KMS-11 (cell line): ENCODE measurements around the gene SLC4A1AP.
A peak's percentile ranks its signal among the peaks of the same experiment; 100 is the strongest.

Experiments used
- H2AFZ ChIP-seq: fragments of 200-600 bp; sonication (generic); 2 replicates; pipeline ENCODE4 v1.6.1; 2016; ENCODE audit warnings: antibody characterized with exemption, mixed run types, low read depth
- H3K27ac ChIP-seq: fragments of 200-600 bp; sonication (generic); 2 replicates; pipeline ENCODE4 v1.6.1; 2016; ENCODE audit warnings: mild to moderate bottlenecking, mixed run types
- H3K27me3 ChIP-seq: fragments of 200-600 bp; sonication (generic); 2 replicates; pipeline ENCODE4 v1.6.1; 2017; ENCODE audit warnings: mild to moderate bottlenecking, low read depth, mixed run types, moderate library complexity; ENCODE audit not compliant: insufficient read depth
- H3K36me3 ChIP-seq: fragments of 200-600 bp; sonication (generic); 2 replicates; pipeline ENCODE4 v1.6.1; 2017; ENCODE audit warnings: mild to moderate bottlenecking, mixed run types; ENCODE audit not compliant: insufficient read depth
- H3K4me1 ChIP-seq: fragments of 200-600 bp; sonication (generic); 2 replicates; pipeline ENCODE4 v1.6.1; 2016; ENCODE audit warnings: mild to moderate bottlenecking, low read depth, mixed run types; ENCODE audit not compliant: poor library complexity, severe bottlenecking
- H3K4me2 ChIP-seq: fragments of 200-600 bp; sonication (generic); 2 replicates; pipeline ENCODE4 v1.7.0; 2016; ENCODE audit warnings: mild to moderate bottlenecking, mixed run types
- H3K4me3 ChIP-seq: fragments of 200-600 bp; sonication (generic); IDR thresholded peaks from 2 replicates; pipeline ENCODE4 v1.6.1; 2017; ENCODE audit warnings: low read depth, low read length, mixed read lengths; ENCODE audit not compliant: insufficient read depth
- H3K79me2 ChIP-seq: fragments of 200-600 bp; sonication (generic); 2 replicates; pipeline ENCODE4 v1.6.1; 2016; ENCODE audit warnings: low read depth, mixed run types; ENCODE audit not compliant: insufficient read depth
- H3K9ac ChIP-seq: fragments of 200-600 bp; sonication (generic); 2 replicates; pipeline ENCODE4 v1.6.1; 2016; ENCODE audit warnings: mild to moderate bottlenecking, mixed run types
- H4K20me1 ChIP-seq: fragments of 200-600 bp; sonication (generic); 2 replicates; pipeline ENCODE4 v1.6.1; 2016; ENCODE audit warnings: mild to moderate bottlenecking, mixed run types; ENCODE audit not compliant: insufficient read depth
- TF ChIP-seq, protein P1 (sequence below): fragments of 200-600 bp; sonication (generic); conservative IDR thresholded peaks from 2 replicates; pipeline ENCODE4 v1.6.1; 2017; ENCODE audit warnings: low read depth, mild to moderate bottlenecking, antibody characterized with exemption, low read length, moderate library complexity, mixed read lengths

SLC4A1AP gene

GRCh38 chr2:27663285-27664153, at the start of gene SLC4A1AP, which contains the start of gene SUPT7L:
Gene SLC4A1AP, plus strand, starts transcription at chr2:27663889. Its CDS starts 26 bp downstream, at chr2:27663915.
Gene SUPT7L, minus strand, starts transcription at chr2:27663614. Its CDS starts 1,422 bp downstream, at chr2:27662192.
- no peaks in the 10 kb centered on the region for H3K27me3 ChIP-seq
- TF ChIP-seq, protein P1, sequence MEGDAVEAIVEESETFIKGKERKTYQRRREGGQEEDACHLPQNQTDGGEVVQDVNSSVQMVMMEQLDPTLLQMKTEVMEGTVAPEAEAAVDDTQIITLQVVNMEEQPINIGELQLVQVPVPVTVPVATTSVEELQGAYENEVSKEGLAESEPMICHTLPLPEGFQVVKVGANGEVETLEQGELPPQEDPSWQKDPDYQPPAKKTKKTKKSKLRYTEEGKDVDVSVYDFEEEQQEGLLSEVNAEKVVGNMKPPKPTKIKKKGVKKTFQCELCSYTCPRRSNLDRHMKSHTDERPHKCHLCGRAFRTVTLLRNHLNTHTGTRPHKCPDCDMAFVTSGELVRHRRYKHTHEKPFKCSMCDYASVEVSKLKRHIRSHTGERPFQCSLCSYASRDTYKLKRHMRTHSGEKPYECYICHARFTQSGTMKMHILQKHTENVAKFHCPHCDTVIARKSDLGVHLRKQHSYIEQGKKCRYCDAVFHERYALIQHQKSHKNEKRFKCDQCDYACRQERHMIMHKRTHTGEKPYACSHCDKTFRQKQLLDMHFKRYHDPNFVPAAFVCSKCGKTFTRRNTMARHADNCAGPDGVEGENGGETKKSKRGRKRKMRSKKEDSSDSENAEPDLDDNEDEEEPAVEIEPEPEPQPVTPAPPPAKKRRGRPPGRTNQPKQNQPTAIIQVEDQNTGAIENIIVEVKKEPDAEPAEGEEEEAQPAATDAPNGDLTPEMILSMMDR, result no peak
- H4K20me1 ChIP-seq, result no peaks in the 10 kb centered on the region
- no peak within 1 kb of the TSS for H3K4me3 ChIP-seq
- peaks cover 35% of the 10 kb centered on the region for H3K79me2 ChIP-seq
- H3K9ac ChIP-seq, result peak within 1 kb of the TSS; percentile 43
- no peaks in the 10 kb centered on the region for H3K36me3 ChIP-seq
- H3K27ac ChIP-seq, result peak within 1 kb of the TSS; percentile 53
- H3K4me1 ChIP-seq, result peaks cover 26% of the 10 kb centered on the region
- H3K4me2 ChIP-seq, result peak within 1 kb of the TSS; percentile 97
- peak within 1 kb of the TSS; percentile 89 for H2AFZ ChIP-seq

DNA sequence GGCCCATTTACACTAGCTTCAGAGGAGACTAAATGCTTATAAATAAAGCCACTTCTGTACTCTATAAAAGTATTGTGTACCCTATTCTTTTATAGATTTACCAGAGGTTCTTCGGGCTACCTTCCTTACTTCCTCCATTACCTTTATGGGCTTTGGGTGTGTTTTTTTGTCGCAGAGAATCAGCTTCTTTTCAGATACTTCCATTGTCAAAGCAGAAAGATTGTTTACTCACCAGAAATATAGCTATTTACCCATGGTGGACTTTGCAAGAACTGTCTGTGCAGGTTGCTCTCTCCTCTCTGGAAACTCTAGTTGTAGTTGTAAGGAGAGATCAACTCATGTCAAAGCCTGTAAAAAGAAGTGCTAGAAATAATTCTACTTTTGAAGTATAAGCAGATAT, 49.7 kb upstream of the SLC4A1AP start:
- TF ChIP-seq, protein P1, result no peak
- H2AFZ ChIP-seq, result no peak overlapping the region
- no peaks in the 10 kb centered on the region for H3K27me3 ChIP-seq
- no peaks in the 10 kb centered on the region; the same call in 1 of the 2 replicates for H3K79me2 ChIP-seq
- H3K4me1 ChIP-seq, result no peaks in the 10 kb centered on the region
- no peak overlapping the region for H3K9ac ChIP-seq
- no peak overlapping the region for H3K4me2 ChIP-seq
- peaks cover 3% of the 10 kb centered on the region; the same call in 1 of the 2 replicates for H3K36me3 ChIP-seq
- no peaks in the 10 kb centered on the region for H4K20me1 ChIP-seq
- H3K4me3 ChIP-seq, result no peak overlapping the region
- H3K27ac ChIP-seq, result no peak overlapping the region

GRCh38 chr2:27615316-27615715, 48.4 kb upstream of the SLC4A1AP start:
- no peaks in the 10 kb centered on the region for H3K27me3 ChIP-seq
- no peaks in the 10 kb centered on the region; the same call in 1 of the 2 replicates for H3K79me2 ChIP-seq
- H3K4me3 ChIP-seq, result no peak overlapping the region
- TF ChIP-seq, protein P1, result no peak
- H4K20me1 ChIP-seq, result no peaks in the 10 kb centered on the region
- no peak overlapping the region for H3K27ac ChIP-seq
- H3K9ac ChIP-seq, result no peak overlapping the region
- no peaks in the 10 kb centered on the region for H3K4me1 ChIP-seq
- H2AFZ ChIP-seq, result no peak overlapping the region
- no peak overlapping the region for H3K4me2 ChIP-seq
- peaks cover 3% of the 10 kb centered on the region; the same call in 1 of the 2 replicates for H3K36me3 ChIP-seq

DNA sequence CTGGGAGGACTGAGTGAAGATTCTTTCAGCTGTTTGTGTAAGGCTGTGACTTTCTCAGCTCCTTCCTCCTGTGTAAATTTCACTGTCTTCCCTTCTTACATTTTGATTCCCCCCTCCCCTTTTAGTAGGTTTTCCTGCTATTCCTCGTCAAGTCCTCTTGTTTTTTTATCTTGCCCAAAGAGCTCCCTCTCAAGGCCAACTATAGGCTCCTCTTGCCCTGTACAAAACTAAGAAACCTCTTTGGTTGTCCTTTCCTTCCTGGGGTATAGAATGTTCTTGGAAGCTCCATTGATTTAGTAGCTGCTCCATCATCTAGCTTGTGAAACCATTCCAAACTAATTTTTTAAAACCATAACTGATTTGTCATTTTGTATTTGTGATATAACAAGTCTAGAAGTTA, 42.2 kb upstream of the SLC4A1AP start:
- H3K79me2 ChIP-seq, result no peaks in the 10 kb centered on the region
- no peaks in the 10 kb centered on the region for H4K20me1 ChIP-seq
- no peaks in the 10 kb centered on the region for H3K4me1 ChIP-seq
- TF ChIP-seq, protein P1, result no peak
- no peak overlapping the region for H3K4me3 ChIP-seq
- H3K36me3 ChIP-seq, result peaks cover 6% of the 10 kb centered on the region; the same call in 1 of the 2 replicates
- no peaks in the 10 kb centered on the region for H3K27me3 ChIP-seq
- no peak overlapping the region for H3K27ac ChIP-seq
- H3K4me2 ChIP-seq, result no peak overlapping the region
- H2AFZ ChIP-seq, result no peak overlapping the region
- H3K9ac ChIP-seq, result no peak overlapping the region
